Muscle layer of colon (tissue), 2 donors: ENCODE data around the gene SPEG.

Experiments used
- H3K27ac ChIP-seq: one replicate; pipeline ENCODE4 v1.7.0; 2013; ENCODE audit warnings: low read depth, mild to moderate bottlenecking, low read length, moderate library complexity
- H3K27me3 ChIP-seq, 2 donors: one replicate each; pipeline ENCODE4 v1.7.0; 2013; ENCODE audit warnings: low read length in 2 of 2, mild to moderate bottlenecking in 2 of 2; ENCODE audit not compliant: insufficient read depth in 2 of 2, control insufficient read depth in 1 of 2
- H3K36me3 ChIP-seq: one replicate; pipeline ENCODE4 v1.7.0; 2013; ENCODE audit warnings: mild to moderate bottlenecking, low read length; ENCODE audit not compliant: insufficient read depth
- H3K4me1 ChIP-seq: one replicate; pipeline ENCODE4 v1.7.0; 2013; ENCODE audit warnings: mild to moderate bottlenecking, low read length; ENCODE audit not compliant: insufficient read depth
- H3K4me3 ChIP-seq, 2 donors: one replicate each; pipeline ENCODE4 v1.7.0; 2013; ENCODE audit warnings: low read length in 2 of 2, low read depth in 1 of 2, mild to moderate bottlenecking in 1 of 2, moderate library complexity in 1 of 2
- H3K9ac ChIP-seq: one replicate; pipeline ENCODE4 v1.7.0; 2013; ENCODE audit warnings: low read length
- H3K9me3 ChIP-seq: one replicate; pipeline ENCODE4 v1.7.0; 2013; ENCODE audit warnings: mild to moderate bottlenecking, low read length
- donor health status: abdominal sarcoma.
- donor health status: Adenocarcinoma of cecum.

SPEG gene

GRCh38 chr2:219506802-219507526 lies 72.3 kb downstream of the SPEG start:
- no peak overlapping the region for H3K9ac ChIP-seq
- H3K4me3 ChIP-seq: no peak overlapping the region
- H3K9me3 ChIP-seq: no peaks in the 10 kb centered on the region
- peaks cover 37% of the 10 kb centered on the region for H3K36me3 ChIP-seq
- H3K27me3 ChIP-seq: peaks cover 0 to 11% of the 10 kb centered on the region in 2 donors
- H3K27ac ChIP-seq: no peak overlapping the region
- peaks cover 13% of the 10 kb centered on the region for H3K4me1 ChIP-seq

- Histone ChIP-seq H3K9ac (no peak overlapping the region), H3K4me1 (peaks cover 13% of the 10 kb centered on the region), H3K27me3 (peaks cover 0 to 15% of the 10 kb centered on the region in 2 donors), H3K27ac (no peak overlapping the region), H3K9me3 (no peaks in the 10 kb centered on the region), H3K36me3 (peaks cover 35% of the 10 kb centered on the region), H3K4me3 (no peak overlapping the region)
Measured at GRCh38 chr2:219507581-219508443, 73.2 kb downstream of the SPEG start.

- no peak overlapping the region for H3K9ac ChIP-seq
- peaks cover 31% of the 10 kb centered on the region for H3K36me3 ChIP-seq
- H3K9me3 ChIP-seq: no peaks in the 10 kb centered on the region
- peaks cover 13% of the 10 kb centered on the region for H3K4me1 ChIP-seq
- H3K27me3 ChIP-seq: peaks cover 0 to 21% of the 10 kb centered on the region in 2 donors
- no peak overlapping the region for H3K27ac ChIP-seq
- no peak overlapping the region for H3K4me3 ChIP-seq
Measured at GRCh38 chr2:219508444-219508734, 73.7 kb downstream of the SPEG start.

GRCh38 chr2:219508971-219509779 lies 74.5 kb downstream of the SPEG start:
- no peak overlapping the region for H3K27ac ChIP-seq
- H3K4me1 ChIP-seq: peaks cover 13% of the 10 kb centered on the region
- H3K36me3 ChIP-seq: peaks cover 23% of the 10 kb centered on the region
- H3K9ac ChIP-seq: no peak overlapping the region
- H3K27me3 ChIP-seq: peaks cover 0 to 24% of the 10 kb centered on the region in 2 donors
- no peaks in the 10 kb centered on the region for H3K9me3 ChIP-seq
- peak overlapping the region in 1 of 2 donors; percentile 53 for H3K4me3 ChIP-seq

- H3K9me3 ChIP-seq: no peaks in the 10 kb centered on the region
- H3K9ac ChIP-seq: no peak overlapping the region
- no peak overlapping the region for H3K27ac ChIP-seq
- H3K27me3 ChIP-seq: peaks cover 0 to 30% of the 10 kb centered on the region in 2 donors
- H3K4me3 ChIP-seq: peak overlapping the region in 1 of 2 donors; percentile 53
- peaks cover 13% of the 10 kb centered on the region for H3K4me1 ChIP-seq
- peaks cover 15% of the 10 kb centered on the region for H3K36me3 ChIP-seq
Measured at GRCh38 chr2:219509780-219510511, 75.3 kb downstream of the SPEG start.

GRCh38 chr2:219510512-219511135 lies 76.0 kb downstream of the SPEG start:
- H3K9ac ChIP-seq: no peak overlapping the region
- H3K36me3 ChIP-seq: peaks cover 12% of the 10 kb centered on the region
- no peak overlapping the region for H3K27ac ChIP-seq
- peaks cover 0 to 30% of the 10 kb centered on the region in 2 donors for H3K27me3 ChIP-seq
- H3K4me1 ChIP-seq: peaks cover 13% of the 10 kb centered on the region
- H3K4me3 ChIP-seq: no peak overlapping the region
- no peaks in the 10 kb centered on the region for H3K9me3 ChIP-seq

- H3K4me1 ChIP-seq: peaks cover 13% of the 10 kb centered on the region
Measured at GRCh38 chr2:219511547-219512325, 77.1 kb downstream of the SPEG start.

GRCh38 chr2:219512524-219513216 lies 78.0 kb downstream of the SPEG start:
- Histone ChIP-seq H3K4me3 (no peak overlapping the region), H3K9ac (no peak overlapping the region), H3K27ac (no peak overlapping the region), H3K9me3 (no peaks in the 10 kb centered on the region), H3K27me3 (peaks cover 0 to 30% of the 10 kb centered on the region in 2 donors), H3K4me1 (peaks cover 13% of the 10 kb centered on the region), H3K36me3 (no peaks in the 10 kb centered on the region)

More at GRCh38 chr2:219511547-219512325, 77.1 kb downstream of the SPEG start:
- H3K36me3 ChIP-seq: peaks cover under 1% of the 10 kb centered on the region
- no peaks in the 10 kb centered on the region for H3K9me3 ChIP-seq
- H3K27me3 ChIP-seq: peaks cover 0 to 30% of the 10 kb centered on the region in 2 donors
- H3K4me3 ChIP-seq: no peak overlapping the region
- no peak overlapping the region for H3K27ac ChIP-seq
- H3K9ac ChIP-seq: no peak overlapping the region

GRCh38 chr2:219513787-219514186 lies 79.1 kb downstream of the SPEG start:
- Histone ChIP-seq H3K4me3 (no peak overlapping the region), H3K27me3 (peaks cover 0 to 30% of the 10 kb centered on the region in 2 donors), H3K36me3 (no peaks in the 10 kb centered on the region), H3K9ac (no peak overlapping the region), H3K9me3 (no peaks in the 10 kb centered on the region), H3K4me1 (peaks cover 13% of the 10 kb centered on the region), H3K27ac (no peak overlapping the region)
